Adrenal gland (tissue), 12 donors: Measurements from ENCODE around the gene ATP23. TPM values are rescaled to one million over a fixed set of nuclear protein-coding genes. Genes with fewer than 3 reads are reported as not detected.

Experiments
- DNase-seq, 7 donors: peaks; one replicate each; pipeline ENCODE4 v3.0.0-alpha.2; 2019 to 2020
- H3K27ac ChIP-seq, 5 donors: fragments of 200-600 bp; sonication (generic) in 4 of 5; 1 replicate in 3 of 5; 2 replicates in 2 of 5; pipeline versions ENCODE4 v1.5.1 to v1.8.0; 2016 to 2020; ENCODE audit warnings: mild to moderate bottlenecking in 1 of 5
- H3K27me3 ChIP-seq: fragments of 200-600 bp; 2 replicates; pipeline ENCODE4 v1.8.0; 2021
- H3K36me3 ChIP-seq, 2 donors: fragments of 200-600 bp; replicated peaks in 1 of 2; 1 replicate in 1 of 2; 2 replicates in 1 of 2; pipeline versions ENCODE4 v1.5.1 to v1.8.0; 2018 to 2022
- H3K4me1 ChIP-seq, 2 donors: fragments of 200-600 bp; replicated peaks in 1 of 2; 1 replicate in 1 of 2; 2 replicates in 1 of 2; pipeline versions ENCODE4 v1.5.1 to v1.8.0; 2018 to 2021
- H3K4me3 ChIP-seq, 4 donors: fragments of 200-600 bp; sonication (generic) in 3 of 4; one replicate each; pipeline ENCODE4 v1.5.1; 2016 to 2018
- H3K9me3 ChIP-seq, 3 donors: fragments of 200-600 bp; sonication (generic) in 1 of 3; replicated peaks in 1 of 3; 1 replicate in 2 of 3; 2 replicates in 1 of 3; pipeline versions ENCODE4 v1.5.1 to v1.8.0; 2016 to 2021
- CTCF ChIP-seq, 6 experiments: fragments of 450-650 bp in 4 of 6; fragments of 200-600 bp in 2 of 6; sonication (generic) in 1 of 6; IDR thresholded peaks; 1 replicate in 5 of 6; 2 replicates in 1 of 6; pipeline versions ENCODE4 v1.5.1 to v1.8.0; 2016 to 2021; ENCODE audit warnings: antibody characterized with exemption in 6 of 6, mild to moderate bottlenecking in 2 of 6, moderate library complexity in 1 of 6
- POLR2A ChIP-seq, 2 donors: fragments of 450-650 bp; IDR thresholded peaks; one replicate each; pipeline ENCODE4 v1.6.1; 2017; ENCODE audit warnings: antibody characterized with exemption in 2 of 2, mild to moderate bottlenecking in 2 of 2, moderate library complexity in 1 of 2
- WGBS, 4 donors: extraction: QIAGEN DNeasy Blood & Tissue Kit in 2 of 4; methylation state at CpG; one replicate each; pipeline versions ENCODE4 v1.1.5 to v1.1.7; 2013 to 2017; 5-methylcytosine and 5-hydroxymethylcytosine counted together
- intact Hi-C, 2 donors: fragments of 100-400 bp; cut with DNase I; formaldehyde crosslinking; loops; one replicate each; pipeline versions ENCODE4 v1.14.1 to v1.15.0; 2022 to 2023
- polyA plus RNA-seq, 3 donors: library from polyadenylated mRNA; stranded (reverse); fragments of 200-250 nt in 2 of 3; fragments of 350-450 nt in 1 of 3; fragmentation: Illumina TruSeq in 1 of 3; extraction: RNeasy Lipid Tissue Mini Kit (QIAGEN cat#74804) in 1 of 3; gene quantifications; one replicate each; pipeline ENCODE4 v1.2.3, GENCODE V29; 2013 to 2014
- total RNA-seq, 9 donors: library from RNA; depleted of rRNA in 4 of 9; stranded (reverse); fragments of >200 nt in 4 of 9; fragments of 120-200 nt in 1 of 9; fragmentation: NEBNext Ultra II Directional in 1 of 9; extraction: Animal tissue kit (Norgen Biotek cat#: 25700) in 1 of 9; gene quantifications; one replicate each; pipeline versions ENCODE4 v1.1.0 to v1.2.4, GENCODE V29; 2013 to 2023
- donor health status: healthy with polysubstance abuse.
- donor health status: Bipolar disorder and iron deficiency.
- donor health status: DM: yes; HTN: yes; CAD: no.
- donor health status: DM: no; HTN: no; CAD: no.
- donor health status: DM: no; HTN: no; CAD: no.
- donor health status: DM: yes; HTN: yes; CAD: no.

The ATP23 gene
- total and polyA plus RNA-seq, 12 donors = 4.2 to 20.0 (median 7.8) TPM

GRCh38 chr12:57990241-57990883 lies 49.0 kb downstream of the ATP23 start:
- H3K9me3 ChIP-seq = peaks cover 0 to 2% (median 0%) of the 10 kb centered on the region in 3 donors
- TF ChIP-seq CTCF (IDR thresholded peaks at IDR 0.05) = no peak
- no peak for TF ChIP-seq POLR2A (IDR thresholded peaks at IDR 0.05)
- H3K27me3 ChIP-seq = no peaks in the 10 kb centered on the region
- no peaks in the 10 kb centered on the region for H3K36me3 ChIP-seq
- H3K4me3 ChIP-seq = no peak overlapping the region
- intact Hi-C loops = no loop called here
- WGBS, 4 donors = 94 to 98% (median 95%) methylated on average over 6 of the region's 6 CpGs
- no peak overlapping the region for H3K27ac ChIP-seq
- H3K4me1 ChIP-seq = no peaks in the 10 kb centered on the region
- no peak for DNase-seq

DNA sequence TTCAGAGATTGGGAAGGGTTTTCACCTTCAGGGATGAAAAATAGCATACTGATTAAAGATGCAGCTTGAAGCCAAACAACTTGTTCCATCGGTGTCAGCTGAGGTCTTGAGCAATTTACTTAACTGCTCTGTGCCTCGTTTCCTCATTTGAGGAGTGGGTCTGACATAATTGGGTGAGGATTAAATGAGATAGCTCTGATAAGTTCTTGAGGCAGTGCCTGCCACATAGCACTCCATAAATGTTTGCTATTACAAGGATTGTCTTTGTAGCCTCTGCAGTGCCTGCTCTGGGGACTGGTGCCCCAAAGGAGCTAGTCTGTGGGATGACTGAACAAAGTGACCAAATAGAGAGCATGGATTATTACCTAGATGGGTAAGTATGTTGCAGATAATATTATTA lies 50.6 kb downstream of the ATP23 start:
- intact Hi-C loops = no loop called here

DNA sequence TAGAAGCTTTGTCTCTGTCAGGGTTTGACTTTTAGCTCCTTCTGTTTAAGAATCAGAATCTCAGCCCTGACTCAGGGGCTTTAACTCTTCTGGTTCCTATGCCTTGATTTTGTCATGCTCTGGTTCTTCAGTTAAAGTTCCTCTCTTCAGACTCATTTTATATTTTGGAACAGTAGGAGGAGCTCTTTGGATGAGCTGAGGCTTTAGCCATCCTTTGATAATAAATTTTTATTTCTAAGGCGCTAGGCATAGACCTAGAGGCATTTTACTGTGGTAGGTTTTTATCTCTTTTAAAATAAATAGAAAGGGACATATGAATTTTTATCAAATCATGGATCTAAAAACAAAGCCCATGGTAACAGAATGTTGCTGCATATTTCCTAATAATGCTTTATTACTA lies 51.7 kb downstream of the ATP23 start:
- Histone ChIP-seq H3K36me3 (no peaks in the 10 kb centered on the region), H3K4me3 (no peak overlapping the region), H3K4me1 (no peaks in the 10 kb centered on the region), H3K27ac (no peak overlapping the region), H3K27me3 (no peaks in the 10 kb centered on the region), H3K9me3 (peaks cover 0 to 13% (median 0%) of the 10 kb centered on the region in 3 donors)
- intact Hi-C loops = no loop called here
- WGBS, 4 donors = 65 to 76% (median 72%) methylated on average over 1 of the region's 1 CpG
- no peak for DNase-seq
- no peak for TF ChIP-seq POLR2A (IDR thresholded peaks at IDR 0.05)
- no peak for TF ChIP-seq CTCF (IDR thresholded peaks at IDR 0.05)

More for the DNA sequence above, 50.6 kb downstream of the ATP23 start:
- Histone ChIP-seq H3K36me3 (no peaks in the 10 kb centered on the region), H3K4me1 (no peaks in the 10 kb centered on the region), H3K27ac (no peak overlapping the region), H3K27me3 (no peaks in the 10 kb centered on the region), H3K4me3 (no peak overlapping the region), H3K9me3 (peaks cover 0 to 13% (median 0%) of the 10 kb centered on the region in 3 donors)
- 76 to 93% (median 82%) methylated on average over 2 of the region's 2 CpGs for WGBS, 4 donors
- TF ChIP-seq POLR2A (IDR thresholded peaks at IDR 0.05) (no peak), CTCF (IDR thresholded peaks at IDR 0.05) (no peak)
- no peak for DNase-seq

- intact Hi-C loops = no loop called here
Observed at GRCh38 chr12:57993834-57994233, 52.5 kb downstream of the ATP23 start.

More at GRCh38 chr12:57993834-57994233, 52.5 kb downstream of the ATP23 start:
- Histone ChIP-seq H3K36me3 (no peaks in the 10 kb centered on the region), H3K9me3 (peaks cover 0 to 13% (median 0%) of the 10 kb centered on the region in 3 donors), H3K27ac (no peak overlapping the region), H3K27me3 (no peaks in the 10 kb centered on the region), H3K4me1 (no peaks in the 10 kb centered on the region), H3K4me3 (no peak overlapping the region)
- 73 to 81% (median 77%) methylated on average over 3 of the region's 3 CpGs for WGBS, 4 donors
- DNase-seq = no peak
- no peak for TF ChIP-seq CTCF (IDR thresholded peaks at IDR 0.05)
- TF ChIP-seq POLR2A (IDR thresholded peaks at IDR 0.05) = no peak
